K562 (cell line): ENCODE results near the gene SLC44A1. TPM values are rescaled to one million over a fixed set of nuclear protein-coding genes. Genes with fewer than 3 reads are reported as not detected.
"Not testable (repeated sequence)": the region's sequence is repeated elsewhere in the genome, so short reads cannot be mapped to it uniquely, and the experiment has no call there.

Experiments
- ATAC-seq: fragments of 200-7000 bp; cut with Tn5 transposase; 3 replicates; pipeline ENCODE4 v1.9.1; 2020; ENCODE audit warnings: moderate library complexity
- BruUV-seq: library from RNA; stranded (reverse); fragments of 400-500 nt; replicated peaks from 2 replicates; lab custom pipeline; 2021; lab: Mats Ljungman, UMichigan
- CTCF ChIA-PET: fragments of 300-600 bp; formaldehyde crosslinking; extraction: SDS; loops from one replicate; lab custom pipeline; 2021; ENCODE audit warnings: low intra/inter-chr PET ratio; lab: Yijun Ruan, JAX
- POLR2A ChIA-PET: fragments of 300-600, 350-650 bp; sonication (Branson Sonifier 250); formaldehyde crosslinking; extraction: SDS; loops from one replicate; lab custom pipeline; 2021; ENCODE audit warnings: antibody characterized with exemption, inconsistent platforms; lab: Yijun Ruan, JAX
- DNase-seq, 4 experiments: peaks; one replicate each; pipeline versions ENCODE4 v3.0.0 to v3.0.0-alpha.2; 2011 to 2018; ENCODE audit warnings: low spot score in 3 of 4, mixed read lengths in 3 of 4; ENCODE audit errors: extremely low read depth in 1 of 4
- FAIRE-seq: peaks from 2 replicates; lab custom pipeline; 2011; peaks lifted over from hg19 to GRCh38; lab: Jason Lieb, UNC
- H2AFZ ChIP-seq: 2 replicates; pipeline ENCODE4 v1.6.0; 2011; ENCODE audit warnings: low read depth, low read length, control low read depth, inconsistent platforms
- H3K27ac ChIP-seq: fragments of 200-600 bp; 3 replicates; pipeline ENCODE4 v1.8.0; 2011; ENCODE audit warnings: low read depth, mild to moderate bottlenecking, control low read depth, inconsistent platforms, low read length, moderate library complexity, mixed read lengths; ENCODE audit errors: extremely low read depth
- H3K27me3 ChIP-seq, 2 experiments: fragments of 300-600 bp in 1 of 2; 2 replicates in 1 of 2; 3 replicates in 1 of 2; pipeline versions ENCODE4 v1.6.0 to v1.8.0; 2011; ENCODE audit warnings: inconsistent platforms in 2 of 2, low read length in 2 of 2, mild to moderate bottlenecking in 1 of 2, mixed read lengths in 1 of 2, moderate library complexity in 1 of 2; ENCODE audit not compliant: control insufficient read depth in 2 of 2, insufficient read depth in 2 of 2
- H3K36me3 ChIP-seq: fragments of 300-600 bp; 3 replicates; pipeline ENCODE4 v1.8.0; 2011; ENCODE audit warnings: mild to moderate bottlenecking, low read length, inconsistent platforms; ENCODE audit not compliant: control insufficient read depth, insufficient read depth
- H3K4me1 ChIP-seq, 2 experiments: fragments of 200-600 bp in 1 of 2; replicated peaks in 1 of 2; 2 replicates in 1 of 2; 3 replicates in 1 of 2; pipeline versions ENCODE4 v1.5.1 to v1.8.0; 2011; ENCODE audit warnings: inconsistent platforms in 2 of 2, low read length in 2 of 2, mild to moderate bottlenecking in 1 of 2, mixed read lengths in 1 of 2, moderate library complexity in 1 of 2; ENCODE audit not compliant: control insufficient read depth in 2 of 2, insufficient read depth in 2 of 2
- H3K4me2 ChIP-seq: 2 replicates; pipeline ENCODE4 v1.6.1; 2011; ENCODE audit warnings: low read length, control low read depth, inconsistent platforms, mixed read lengths; ENCODE audit not compliant: insufficient read depth
- H3K4me3 ChIP-seq: fragments of 200-600 bp; sonication (generic), shearing (Covaris generic); 2 replicates; pipeline ENCODE4 v1.5.1; 2016; ENCODE audit warnings: control low read depth, inconsistent platforms
- H3K79me2 ChIP-seq: fragments of 200-600 bp; 3 replicates; pipeline ENCODE4 v1.8.0; 2011; ENCODE audit warnings: low read length, inconsistent platforms; ENCODE audit not compliant: control insufficient read depth, insufficient read depth
- H3K9ac ChIP-seq, 2 experiments: 2 replicates each; pipeline versions ENCODE4 v1.6.0 to v1.6.1; 2011; ENCODE audit warnings: low read depth in 2 of 2, low read length in 2 of 2, control low read depth in 1 of 2, inconsistent platforms in 1 of 2, mild to moderate bottlenecking in 1 of 2, mixed read lengths in 1 of 2; ENCODE audit not compliant: insufficient read depth in 1 of 2
- H3K9me1 ChIP-seq: one replicate; pipeline ENCODE4 v1.6.0; 2011; ENCODE audit warnings: inconsistent platforms, mild to moderate bottlenecking, low read length, moderate library complexity; ENCODE audit not compliant: control insufficient read depth, insufficient read depth
- H3K9me3 ChIP-seq: replicated peaks from 2 replicates; pipeline ENCODE4 v1.5.1; 2011; ENCODE audit warnings: low read depth, low read length, inconsistent platforms; ENCODE audit not compliant: control insufficient read depth, insufficient read depth
- H4K20me1 ChIP-seq: replicated peaks from 2 replicates; pipeline ENCODE4 v1.6.1; 2011; ENCODE audit warnings: low read length, inconsistent platforms, mixed read lengths; ENCODE audit not compliant: control insufficient read depth, insufficient read depth
- NFE2 ChIP-seq: IDR thresholded peaks from 2 replicates; pipeline ENCODE4 v1.6.1; 2014; ENCODE audit warnings: antibody characterized with exemption, low read depth
- WGBS: fragments of 100-300 bp; shearing (Covaris generic); methylation state at CpG from one replicate; pipeline ENCODE4 v1.1.6; 2016; ENCODE audit warnings: low coverage, mixed read lengths; ENCODE audit not compliant: insufficient coverage; ENCODE audit errors: missing lambda C conversion rate; 5-methylcytosine and 5-hydroxymethylcytosine counted together
- in situ Hi-C: fragments of 300-500 bp; cut with MboI; formaldehyde crosslinking; loops from 4 replicates; pipeline ENCODE4 v1.15.0; 2018; ENCODE audit warnings: inconsistent platforms, mixed read lengths
- intact Hi-C: fragments of 100-400 bp; cut with micrococcal nuclease; formaldehyde crosslinking; loops from 2 replicates; pipeline ENCODE4 v1.14.2; 2022
- polyA plus RNA-seq, 8 experiments: library from polyadenylated mRNA; depleted of rRNA in 4 of 8; stranded (reverse) in 5 of 8; unstranded in 3 of 8; fragments of >200 nt; fragmentation: Nextera tagmentation in 2 of 8; fragmentation: Illumina TruSeq in 1 of 8; extraction: Ambion mirVana in 2 of 8; extraction: Trizol in 1 of 8; gene quantifications; 2 replicates each; pipeline versions ENCODE4 v1.2.1 to v1.2.3, GENCODE V29; 2011 to 2014; ENCODE audit warnings: inconsistent platforms in 1 of 8, missing spikeins in 1 of 8
- total RNA-seq, 7 experiments: library from RNA; depleted of rRNA in 6 of 7; stranded (reverse); fragments of >200 nt in 6 of 7; fragmentation: Illumina TruSeq in 2 of 7; extraction: Trizol in 2 of 7; gene quantifications; 2 replicates each; pipeline versions ENCODE4 v1.2.1 to v1.2.3, GENCODE V29; 2011 to 2021; ENCODE audit warnings: low replicate concordance in 1 of 7
- TF ChIP-seq, protein P1 (sequence below): fragments of 450-650 bp; IDR thresholded peaks from 2 replicates; pipeline ENCODE4 v1.6.1; 2018; ENCODE audit not compliant: partially characterized antibody
- TF ChIP-seq, protein P2 (sequence below): sonication (generic); formaldehyde crosslinking; IDR thresholded peaks from 2 replicates; pipeline ENCODE4 v1.8.0; 2022; ENCODE audit warnings: missing genetic modification reagents, mild to moderate bottlenecking, moderate library complexity, borderline replicate concordance
- TF ChIP-seq, protein P3 (sequence below): fragments of 450-650 bp; IDR thresholded peaks from 2 replicates; pipeline ENCODE4 v1.6.1; 2016; ENCODE audit warnings: borderline replicate concordance

SLC44A1 gene
- total and polyA plus RNA-seq, 9 of the 15 experiments (the other 6 are each of a cell fraction or from before 2014, with no cell fraction given), result 0.11 to 0.59 (median 0.30) TPM

DNA sequence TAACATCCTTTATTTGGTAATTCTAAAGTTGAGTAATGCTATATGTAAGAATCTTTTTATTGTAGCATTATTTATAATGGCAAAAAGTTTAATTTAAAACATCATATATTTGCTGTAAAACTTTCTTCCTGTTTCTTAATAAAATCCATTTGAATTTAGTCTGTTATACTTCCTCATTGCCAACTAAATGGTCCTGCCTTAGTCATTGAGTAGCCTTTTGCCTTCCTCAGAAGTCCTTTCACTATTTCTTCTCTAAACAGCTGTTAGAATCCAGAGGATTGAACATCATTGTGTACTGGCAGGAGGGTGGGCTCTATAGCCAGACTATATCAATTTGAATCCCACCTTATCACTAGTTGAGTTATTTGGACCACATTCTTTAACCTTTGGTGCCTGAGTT, 11.0 kb downstream of the SLC44A1 start (continued):
- TF ChIP-seq, protein P1, sequence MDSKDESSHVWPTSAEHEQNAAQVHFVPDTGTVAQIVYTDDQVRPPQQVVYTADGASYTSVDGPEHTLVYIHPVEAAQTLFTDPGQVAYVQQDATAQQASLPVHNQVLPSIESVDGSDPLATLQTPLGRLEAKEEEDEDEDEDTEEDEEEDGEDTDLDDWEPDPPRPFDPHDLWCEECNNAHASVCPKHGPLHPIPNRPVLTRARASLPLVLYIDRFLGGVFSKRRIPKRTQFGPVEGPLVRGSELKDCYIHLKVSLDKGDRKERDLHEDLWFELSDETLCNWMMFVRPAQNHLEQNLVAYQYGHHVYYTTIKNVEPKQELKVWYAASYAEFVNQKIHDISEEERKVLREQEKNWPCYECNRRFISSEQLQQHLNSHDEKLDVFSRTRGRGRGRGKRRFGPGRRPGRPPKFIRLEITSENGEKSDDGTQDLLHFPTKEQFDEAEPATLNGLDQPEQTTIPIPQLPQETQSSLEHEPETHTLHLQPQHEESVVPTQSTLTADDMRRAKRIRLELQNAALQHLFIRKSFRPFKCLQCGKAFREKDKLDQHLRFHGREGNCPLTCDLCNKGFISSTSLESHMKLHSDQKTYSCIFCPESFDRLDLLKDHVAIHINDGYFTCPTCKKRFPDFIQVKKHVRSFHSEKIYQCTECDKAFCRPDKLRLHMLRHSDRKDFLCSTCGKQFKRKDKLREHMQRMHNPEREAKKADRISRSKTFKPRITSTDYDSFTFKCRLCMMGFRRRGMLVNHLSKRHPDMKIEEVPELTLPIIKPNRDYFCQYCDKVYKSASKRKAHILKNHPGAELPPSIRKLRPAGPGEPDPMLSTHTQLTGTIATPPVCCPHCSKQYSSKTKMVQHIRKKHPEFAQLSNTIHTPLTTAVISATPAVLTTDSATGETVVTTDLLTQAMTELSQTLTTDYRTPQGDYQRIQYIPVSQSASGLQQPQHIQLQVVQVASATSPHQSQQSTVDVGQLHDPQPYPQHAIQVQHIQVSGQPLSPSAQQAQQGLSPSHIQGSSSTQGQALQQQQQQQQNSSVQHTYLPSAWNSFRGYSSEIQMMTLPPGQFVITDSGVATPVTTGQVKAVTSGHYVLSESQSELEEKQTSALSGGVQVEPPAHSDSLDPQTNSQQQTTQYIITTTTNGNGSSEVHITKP, result no peak
- TF ChIP-seq NFE2, result no peak
- TF ChIP-seq, protein P2, sequence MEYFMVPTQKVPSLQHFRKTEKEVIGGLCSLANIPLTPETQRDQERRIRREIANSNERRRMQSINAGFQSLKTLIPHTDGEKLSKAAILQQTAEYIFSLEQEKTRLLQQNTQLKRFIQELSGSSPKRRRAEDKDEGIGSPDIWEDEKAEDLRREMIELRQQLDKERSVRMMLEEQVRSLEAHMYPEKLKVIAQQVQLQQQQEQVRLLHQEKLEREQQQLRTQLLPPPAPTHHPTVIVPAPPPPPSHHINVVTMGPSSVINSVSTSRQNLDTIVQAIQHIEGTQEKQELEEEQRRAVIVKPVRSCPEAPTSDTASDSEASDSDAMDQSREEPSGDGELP (CRISPR knock-in tag), result no peak
- TF ChIP-seq, protein P3, sequence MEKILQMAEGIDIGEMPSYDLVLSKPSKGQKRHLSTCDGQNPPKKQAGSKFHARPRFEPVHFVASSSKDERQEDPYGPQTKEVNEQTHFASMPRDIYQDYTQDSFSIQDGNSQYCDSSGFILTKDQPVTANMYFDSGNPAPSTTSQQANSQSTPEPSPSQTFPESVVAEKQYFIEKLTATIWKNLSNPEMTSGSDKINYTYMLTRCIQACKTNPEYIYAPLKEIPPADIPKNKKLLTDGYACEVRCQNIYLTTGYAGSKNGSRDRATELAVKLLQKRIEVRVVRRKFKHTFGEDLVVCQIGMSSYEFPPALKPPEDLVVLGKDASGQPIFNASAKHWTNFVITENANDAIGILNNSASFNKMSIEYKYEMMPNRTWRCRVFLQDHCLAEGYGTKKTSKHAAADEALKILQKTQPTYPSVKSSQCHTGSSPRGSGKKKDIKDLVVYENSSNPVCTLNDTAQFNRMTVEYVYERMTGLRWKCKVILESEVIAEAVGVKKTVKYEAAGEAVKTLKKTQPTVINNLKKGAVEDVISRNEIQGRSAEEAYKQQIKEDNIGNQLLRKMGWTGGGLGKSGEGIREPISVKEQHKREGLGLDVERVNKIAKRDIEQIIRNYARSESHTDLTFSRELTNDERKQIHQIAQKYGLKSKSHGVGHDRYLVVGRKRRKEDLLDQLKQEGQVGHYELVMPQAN, result no peak

DNA sequence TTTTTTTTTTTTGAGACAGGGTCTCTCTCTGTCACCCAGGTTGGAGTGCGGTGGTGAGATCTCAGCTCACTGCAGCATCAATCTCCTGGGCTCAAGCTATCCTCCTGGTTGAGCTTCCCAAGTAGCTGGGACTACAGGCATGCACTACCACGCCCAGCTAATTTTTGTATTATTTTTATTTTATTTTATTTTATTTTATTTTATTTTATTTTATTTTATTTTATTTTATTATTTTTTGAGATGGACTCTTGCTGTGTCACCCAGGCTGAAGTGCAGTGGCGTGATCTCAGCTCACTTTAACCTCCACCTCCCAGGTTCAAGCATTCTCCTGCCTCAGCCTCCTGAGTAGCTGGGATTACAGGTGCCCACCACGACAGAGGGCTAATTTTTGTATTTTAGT, 12.1 kb downstream of the SLC44A1 start:
- H3K36me3 ChIP-seq, H3K9ac ChIP-seq, H3K4me2 ChIP-seq, BruUV-seq, intact Hi-C loops, H4K20me1 ChIP-seq, FAIRE-seq, H3K9me3 ChIP-seq, DNase-seq, in situ Hi-C loops, H2AFZ ChIP-seq, H3K4me1 ChIP-seq, ATAC-seq, H3K9me1 ChIP-seq, H3K27me3 ChIP-seq, H3K4me3 ChIP-seq, H3K27ac ChIP-seq, H3K79me2 ChIP-seq: not testable (repeated sequence)
- WGBS, result 0% methylated on average over 4 of the region's 4 CpGs
- CTCF ChIA-PET, result interaction anchor here (0.6 kb wide), 1 partner anchor 73 kb away, joined by 4 read pairs; no protein-coding TSS in a partner anchor
- POLR2A ChIA-PET, result interaction anchor here (0.6 kb wide), 1 partner anchor 12 kb away, joined by 3 read pairs; the partner anchor contains the start of gene SLC44A1
